ENCODE data around the gene ARID1B. TPM values are rescaled to one million over a fixed set of nuclear protein-coding genes. Genes with fewer than 3 reads are reported as not detected.

Gene ARID1B
- total and polyA plus RNA-seq, 10 of the 15 experiments (the other 5 are each of a cell fraction or from before 2014, with no cell fraction given): 24.7 to 133 (median 54.6) TPM

GRCh38 chr6:156999762-157000161, 222.6 kb downstream of the ARID1B start:
- H3K9me3 ChIP-seq (replicated peaks; ENCODE audit: control insufficient read depth, insufficient read depth, low read length): no peaks in the 10 kb centered on the region
- no peak for FAIRE-seq
- no peak for ATAC-seq
- no peak overlapping the region for H3K27ac ChIP-seq (ENCODE audit: control insufficient read depth, insufficient read depth)
- CTCF ChIA-PET: interaction anchor here (1.4 kb wide), 1 partner anchor 11 kb away, joined by 4 read pairs; no protein-coding TSS in a partner anchor
- H3K27me3 ChIP-seq (replicated peaks in 1 of 2; ENCODE audit: control insufficient read depth in 2 of 2, insufficient read depth in 2 of 2, low read length in 1 of 2): no peaks in the 10 kb centered on the region
- intact Hi-C loops (cut with micrococcal nuclease; ENCODE audit: unreplicated experiment) (no loop called here), in situ Hi-C loops (cut with MboI) (no loop called here)
- H3K4me1 ChIP-seq (ENCODE audit: control insufficient read depth, insufficient read depth, low read length): no peaks in the 10 kb centered on the region
- DNase-seq (ENCODE audit: low read depth, low spot score): no peak
- RAD21 ChIA-PET (ENCODE audit: unreplicated experiment): no interaction called here
- TF ChIP-seq, protein P1, sequence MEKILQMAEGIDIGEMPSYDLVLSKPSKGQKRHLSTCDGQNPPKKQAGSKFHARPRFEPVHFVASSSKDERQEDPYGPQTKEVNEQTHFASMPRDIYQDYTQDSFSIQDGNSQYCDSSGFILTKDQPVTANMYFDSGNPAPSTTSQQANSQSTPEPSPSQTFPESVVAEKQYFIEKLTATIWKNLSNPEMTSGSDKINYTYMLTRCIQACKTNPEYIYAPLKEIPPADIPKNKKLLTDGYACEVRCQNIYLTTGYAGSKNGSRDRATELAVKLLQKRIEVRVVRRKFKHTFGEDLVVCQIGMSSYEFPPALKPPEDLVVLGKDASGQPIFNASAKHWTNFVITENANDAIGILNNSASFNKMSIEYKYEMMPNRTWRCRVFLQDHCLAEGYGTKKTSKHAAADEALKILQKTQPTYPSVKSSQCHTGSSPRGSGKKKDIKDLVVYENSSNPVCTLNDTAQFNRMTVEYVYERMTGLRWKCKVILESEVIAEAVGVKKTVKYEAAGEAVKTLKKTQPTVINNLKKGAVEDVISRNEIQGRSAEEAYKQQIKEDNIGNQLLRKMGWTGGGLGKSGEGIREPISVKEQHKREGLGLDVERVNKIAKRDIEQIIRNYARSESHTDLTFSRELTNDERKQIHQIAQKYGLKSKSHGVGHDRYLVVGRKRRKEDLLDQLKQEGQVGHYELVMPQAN (conservative IDR thresholded peaks at IDR 0.05): no peak
- TF ChIP-seq NBN (IDR thresholded peaks at IDR 0.05) (no peak), RAD21 (IDR thresholded peaks at IDR 0.05; ENCODE audit: insufficient read depth, low read depth, low read length) (no peak), EP300 (IDR thresholded peaks at IDR 0.05; ENCODE audit: borderline replicate concordance in 1 of 2, control insufficient read depth in 1 of 2, low read depth in 2 of 2, low read length in 2 of 2) (no peak), POLR2AphosphoS2 (IDR thresholded peaks at IDR 0.05; ENCODE audit: low read depth, low read length) (no peak), RELA (IDR thresholded peaks at IDR 0.05; ENCODE audit: borderline replicate concordance, partially characterized antibody) (no peak), ZNF622 (IDR thresholded peaks at IDR 0.05) (no peak)
- H3K79me2 ChIP-seq (ENCODE audit: control insufficient read depth, insufficient read depth, low read length): peaks cover 69% of the 10 kb centered on the region
- POLR2A ChIA-PET: no interaction called here
- no TSS peak for BruUV-seq (replicated peaks)
- H3K9ac ChIP-seq (ENCODE audit: control insufficient read depth, insufficient read depth, low read length): no peak overlapping the region
- SMC1A ChIA-PET (ENCODE audit: uncharacterized antibody, unreplicated experiment): interaction anchor here (0.9 to 1.7 kb wide), 2 partner anchors 8 to 11 kb away, joined by 6 read pairs; no protein-coding TSS in a partner anchor
- H3K4me2 ChIP-seq (ENCODE audit: control insufficient read depth, insufficient read depth): no peak overlapping the region
- WGBS (ENCODE audit: insufficient coverage, insufficient replicate concordance, low lambda C conversion rate, missing lambda C conversion rate): 96% methylated on average over 3 of the region's 3 CpGs
- H3K36me3 ChIP-seq (ENCODE audit: control insufficient read depth in 2 of 2, insufficient read depth in 2 of 2, low read length in 1 of 2): no peaks in the 10 kb centered on the region; a peak in 3 of 4 replicates
- H3K4me3 ChIP-seq: no peak overlapping the region
- H4K20me1 ChIP-seq (ENCODE audit: control insufficient read depth, insufficient read depth): peaks cover 11% of the 10 kb centered on the region
- no peak overlapping the region for H2AFZ ChIP-seq (ENCODE audit: control insufficient read depth, low read depth, low read length)

Measured in GM12878 (cell line).